ENCODE measurements around the gene PCGF2.
"Not testable (repeated sequence)": the region's sequence is repeated elsewhere in the genome, so short reads cannot be mapped to it uniquely, and the experiment has no call there.

PCGF2 gene

GRCh38 chr17:38748149-38748891 is at the start of gene PCGF2:
TSS of gene PCGF2 (minus strand) at chr17:38748336. CDS start at chr17:38740402, 7,934 bp downstream.
- peak; percentile 89 for DNase-seq

DNA sequence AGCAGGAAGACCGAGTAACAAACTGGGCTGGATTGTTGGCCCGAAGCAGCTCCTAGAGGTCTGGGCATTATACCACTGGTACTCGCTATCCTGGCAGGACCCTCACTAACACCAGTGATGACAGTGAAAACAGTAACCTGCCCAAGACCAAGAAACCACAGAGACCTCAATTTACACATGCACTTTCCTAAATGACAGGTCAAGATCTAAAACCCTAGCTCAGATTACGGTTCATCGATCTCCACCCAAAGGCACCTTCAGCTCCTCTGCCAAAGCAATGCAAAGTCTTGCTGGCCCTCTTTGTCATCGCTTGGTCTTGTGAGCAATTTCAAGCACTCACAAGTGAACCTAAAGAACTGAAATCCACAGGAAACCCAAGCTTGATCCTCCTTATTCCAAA is 49.7 kb upstream of the PCGF2 start:
- DNase-seq, result no peak

- DNase-seq, result no peak
Measured at GRCh38 chr17:38797158-38797490, 49.0 kb upstream of the PCGF2 start.

DNA sequence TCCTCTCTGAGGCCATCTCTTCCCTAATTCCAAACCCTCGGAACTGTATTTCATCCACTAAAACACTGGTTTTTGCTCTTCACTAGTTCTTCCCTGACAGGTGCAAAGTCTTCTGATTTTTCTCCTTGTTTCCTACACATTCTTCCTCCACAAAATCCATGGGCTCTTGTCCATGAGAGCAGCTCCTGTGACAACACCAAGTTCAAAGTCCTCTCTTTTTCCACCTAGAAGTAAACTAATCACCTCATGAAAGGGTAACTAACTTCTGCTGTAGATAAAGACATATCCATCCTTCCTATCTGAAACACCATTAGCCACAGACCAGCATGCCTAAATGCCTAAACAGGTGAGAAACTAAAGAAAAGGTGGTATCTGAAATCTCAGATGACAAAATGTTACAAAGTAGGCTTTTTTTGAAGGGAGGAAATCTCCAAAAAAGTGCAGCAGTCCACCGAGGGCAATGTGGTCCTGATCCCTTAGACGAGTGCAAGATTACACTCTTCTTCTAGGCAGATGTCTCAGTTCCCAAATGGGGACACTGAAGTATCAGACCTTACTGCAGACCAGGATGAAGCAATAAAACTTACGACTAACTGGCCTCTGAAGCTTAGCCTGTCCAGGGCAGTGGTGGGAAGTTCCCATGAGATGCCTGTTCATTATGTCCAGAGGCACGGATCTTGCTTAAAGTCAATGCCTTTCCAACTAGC is 48.5 kb upstream of the PCGF2 start:
- DNase-seq, result no peak

DNA sequence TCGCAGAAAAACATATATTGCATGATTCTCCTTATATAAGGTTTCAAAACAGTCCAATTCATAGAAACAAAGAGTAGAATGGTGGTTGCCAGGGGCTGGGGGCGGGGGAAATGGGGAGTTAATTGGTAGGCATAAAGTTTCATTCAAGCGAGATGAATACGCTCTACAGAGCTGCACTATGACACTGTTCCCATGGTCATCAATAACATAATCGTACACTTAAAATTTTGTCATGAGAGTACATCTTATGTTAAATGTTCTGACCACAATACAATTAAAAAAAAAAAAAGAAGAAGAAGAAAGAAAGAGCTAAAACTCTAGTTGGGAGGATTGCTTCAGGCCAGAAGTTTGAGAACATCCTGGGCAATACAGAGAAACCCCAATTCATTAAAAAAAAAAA is 46.1 kb upstream of the PCGF2 start:
- no peak for DNase-seq

- DNase-seq, result no peak
Measured at GRCh38 chr17:38791162-38791561, 43.0 kb upstream of the PCGF2 start.

- not testable (repeated sequence) for DNase-seq
Measured at GRCh38 chr17:38790148-38790707, 42.1 kb upstream of the PCGF2 start.

GRCh38 chr17:38789185-38789584 is 41.0 kb upstream of the PCGF2 start:
- no peak for DNase-seq

DNA sequence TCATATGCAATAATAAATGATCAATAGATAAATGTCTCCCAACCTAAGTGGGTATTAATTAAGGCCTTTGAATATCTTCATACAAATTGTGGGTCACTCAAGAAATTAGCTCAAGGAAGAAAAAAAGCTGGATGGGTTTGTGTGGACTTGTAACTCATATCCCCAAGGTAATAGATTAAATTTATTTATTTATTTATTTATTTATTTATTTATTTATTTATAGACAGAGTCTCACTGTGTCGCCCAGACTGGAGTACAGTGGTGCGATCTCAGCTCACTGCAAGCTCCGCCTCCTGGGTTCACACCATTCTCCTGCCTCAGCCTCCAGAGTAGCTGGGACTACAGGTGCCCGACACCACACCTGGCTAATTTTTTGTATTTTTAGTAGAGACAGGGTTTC is 39.9 kb upstream of the PCGF2 start:
- DNase-seq, result not testable (repeated sequence)

DNA sequence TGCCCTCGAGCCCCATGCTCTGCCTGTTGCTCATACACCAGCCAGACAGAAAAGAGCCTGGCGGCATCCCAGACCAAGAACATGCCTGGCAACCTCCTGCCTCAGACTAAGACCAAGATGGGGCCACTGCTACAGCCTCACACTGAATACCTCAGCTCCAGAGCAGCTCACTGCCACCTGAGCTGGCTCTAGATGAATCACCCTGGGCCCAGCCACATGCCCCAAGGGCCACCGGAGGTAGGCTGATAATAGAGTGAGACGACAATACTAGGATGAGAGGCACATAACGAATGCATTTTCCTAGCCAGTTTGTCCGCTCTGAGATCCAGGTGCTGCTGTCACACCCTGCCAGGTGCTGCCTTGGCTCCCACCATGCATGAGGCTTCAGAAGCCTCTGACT is 38.2 kb upstream of the PCGF2 start:
- no peak for DNase-seq

GRCh38 chr17:38783227-38783626 is 35.1 kb upstream of the PCGF2 start:
- no peak for DNase-seq

DNA sequence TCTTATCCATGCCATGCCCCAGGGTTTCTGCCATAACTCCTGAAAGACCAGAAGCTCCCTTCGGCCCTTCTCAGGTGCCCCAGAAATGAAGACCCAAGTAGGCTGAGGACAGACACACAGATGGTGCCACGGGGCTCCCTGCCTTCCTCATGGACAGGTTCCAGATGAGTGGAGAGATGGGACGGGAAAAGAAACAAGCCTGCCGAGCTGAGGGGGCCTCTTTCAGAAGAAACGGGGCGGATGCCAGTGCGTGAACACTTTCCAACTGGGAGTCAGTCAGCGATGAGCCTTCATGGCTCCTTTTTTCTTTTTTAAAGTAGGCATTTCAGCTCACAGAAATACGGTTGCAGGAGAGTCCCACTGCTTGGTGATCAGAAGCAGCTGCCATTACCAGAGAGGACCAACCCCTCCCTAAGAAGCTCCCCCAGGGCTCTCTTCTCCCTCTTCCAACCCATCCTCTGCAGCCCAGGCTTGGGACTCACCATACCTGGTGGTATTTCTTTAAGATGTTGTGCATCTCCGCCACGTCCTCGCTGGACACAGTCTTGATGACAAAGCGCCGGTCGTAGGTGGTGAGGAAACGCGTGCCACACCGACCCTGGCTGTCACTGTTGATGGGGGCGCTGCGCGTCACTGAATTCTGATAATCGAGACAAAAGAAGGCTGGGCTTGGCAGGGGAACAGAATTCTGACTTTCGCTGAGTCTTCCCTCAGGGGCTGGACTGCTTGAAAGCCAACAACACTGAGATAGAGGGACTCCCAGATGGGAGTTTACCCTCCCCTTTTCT is 32.0 kb upstream of the PCGF2 start:
- DNase-seq, result no peak

- no peak for DNase-seq
Measured at GRCh38 chr17:38777641-38778250, 29.6 kb upstream of the PCGF2 start.

DNA sequence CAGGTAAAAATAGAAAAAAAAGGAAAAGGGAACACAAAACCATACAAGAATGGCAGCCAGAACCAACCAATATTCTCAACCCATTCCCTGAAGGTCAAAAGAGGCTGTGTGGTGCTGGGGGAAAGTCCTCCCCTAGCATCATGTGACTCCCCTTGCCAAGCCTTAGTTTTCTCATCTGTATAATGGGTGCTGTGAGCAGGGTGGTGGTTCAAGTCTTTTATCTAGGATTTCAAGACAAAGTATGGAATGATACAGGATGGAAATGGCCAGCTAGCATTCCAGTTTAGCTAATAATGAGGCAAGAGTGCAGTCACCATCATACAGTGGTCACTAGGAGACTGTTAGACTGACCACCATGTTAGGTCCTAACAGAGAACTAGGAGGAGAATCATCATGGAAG is 25.1 kb upstream of the PCGF2 start:
- DNase-seq, result no peak

- no peak for DNase-seq
Measured at GRCh38 chr17:38768417-38768816, 20.3 kb upstream of the PCGF2 start.

DNA sequence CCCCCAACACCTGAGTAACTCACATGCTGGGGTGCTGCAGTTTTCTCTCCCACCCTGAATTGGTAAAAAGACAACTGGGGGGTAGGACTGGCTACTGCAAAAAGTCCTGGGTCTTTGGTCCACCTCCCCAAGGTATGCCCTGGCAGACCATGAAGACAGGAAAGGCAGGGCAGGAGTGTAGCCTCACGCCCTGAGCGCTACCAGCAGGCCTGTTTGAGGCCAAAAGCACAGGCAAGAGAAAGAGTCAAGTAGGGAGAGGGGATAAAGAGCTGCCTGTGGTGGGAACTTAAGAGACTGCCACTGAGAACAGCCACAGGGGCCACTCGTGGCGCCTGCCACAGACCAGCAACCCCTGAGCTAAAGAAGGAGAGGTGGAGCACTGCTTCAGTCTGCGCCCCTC is 18.2 kb upstream of the PCGF2 start:
- no peak for DNase-seq

DNA sequence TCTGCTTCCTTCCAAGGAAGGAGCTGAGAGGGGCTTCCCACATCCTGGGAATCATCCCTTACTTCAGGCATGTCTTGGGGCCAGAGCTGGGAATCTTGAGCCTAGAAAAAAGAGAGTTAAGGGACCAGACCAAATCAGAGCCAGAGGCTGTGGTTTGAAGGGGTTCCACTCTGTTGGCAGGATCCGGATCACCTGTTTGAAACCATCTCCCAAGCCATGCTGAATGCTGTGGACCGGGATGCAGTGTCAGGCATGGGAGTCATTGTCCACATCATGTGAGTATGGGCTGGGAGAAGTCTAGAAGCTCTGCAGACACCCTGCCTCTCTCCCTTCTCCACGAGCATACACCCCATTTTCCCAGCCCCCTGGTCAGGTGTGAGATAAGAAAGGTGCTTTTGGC is 14.1 kb upstream of the PCGF2 start:
- DNase-seq, result no peak

- DNase-seq, result no peak
Measured at GRCh38 chr17:38761612-38762011, 13.5 kb upstream of the PCGF2 start.

DNA sequence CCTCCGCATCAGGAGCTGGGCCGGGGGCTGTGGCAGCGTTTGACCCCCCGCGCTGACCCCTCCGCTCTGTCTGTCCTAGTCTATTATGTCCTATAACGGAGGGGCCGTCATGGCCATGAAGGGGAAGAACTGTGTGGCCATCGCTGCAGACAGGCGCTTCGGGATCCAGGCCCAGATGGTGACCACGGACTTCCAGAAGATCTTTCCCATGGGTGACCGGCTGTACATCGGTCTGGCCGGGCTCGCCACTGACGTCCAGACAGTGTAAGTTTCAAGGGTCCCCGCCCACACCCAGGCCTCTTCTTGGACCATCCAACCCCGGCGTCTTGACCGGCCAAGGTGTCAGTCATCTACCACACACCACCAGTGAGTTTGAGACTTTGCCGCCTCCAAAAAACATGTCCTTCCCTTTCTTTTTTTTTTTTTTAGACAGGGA is 5.0 kb upstream of the PCGF2 start:
- DNase-seq, result no peak

GRCh38 chr17:38752308-38753070 is 4.4 kb upstream of the PCGF2 start, which contains the start of gene PSMB3:
TSS of gene PSMB3 (plus strand) at chr17:38752741. CDS start at chr17:38752827, 86 bp downstream.
- peak; percentile 100 for DNase-seq

GRCh38 chr17:38751808-38752307 is 3.7 kb upstream of the PCGF2 start:
- peak; percentile 92 for DNase-seq
